GM10266 (cell line): ENCODE measurements around the gene ASB1.

Experiments
- DNase-seq: peaks from one replicate; pipeline ENCODE4 v3.0.0; 2012; ENCODE audit errors: extremely low spot score
- TF ChIP-seq, protein P1 (sequence below): IDR thresholded peaks from 2 replicates; pipeline ENCODE4 v1.5.1; 2012; ENCODE audit warnings: mild to moderate bottlenecking, low read depth; ENCODE audit not compliant: control insufficient read depth, insufficient read depth; ENCODE audit errors: missing control alignments

The ASB1 gene

DNA sequence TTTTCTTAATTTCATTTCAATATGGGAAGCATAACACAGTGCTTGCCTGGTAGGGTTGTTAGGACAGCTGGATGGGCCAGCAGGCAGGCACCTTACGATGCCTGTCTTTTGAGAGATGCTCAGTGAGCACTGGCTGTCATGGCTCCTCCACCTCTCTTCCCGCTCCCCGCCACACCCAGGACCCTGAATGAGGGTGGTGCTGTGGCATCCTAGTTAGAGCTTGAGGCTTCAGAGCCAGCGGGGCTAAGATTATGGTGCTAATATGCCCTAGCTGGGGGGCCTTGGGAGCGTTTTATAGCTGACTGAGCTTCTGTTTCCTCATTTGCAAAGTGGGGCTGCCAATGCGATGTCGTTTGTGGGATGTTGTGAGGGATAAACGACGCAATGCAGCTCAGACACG is 37.7 kb downstream of the ASB1 start:
- DNase-seq = no peak
- TF ChIP-seq, protein P1, sequence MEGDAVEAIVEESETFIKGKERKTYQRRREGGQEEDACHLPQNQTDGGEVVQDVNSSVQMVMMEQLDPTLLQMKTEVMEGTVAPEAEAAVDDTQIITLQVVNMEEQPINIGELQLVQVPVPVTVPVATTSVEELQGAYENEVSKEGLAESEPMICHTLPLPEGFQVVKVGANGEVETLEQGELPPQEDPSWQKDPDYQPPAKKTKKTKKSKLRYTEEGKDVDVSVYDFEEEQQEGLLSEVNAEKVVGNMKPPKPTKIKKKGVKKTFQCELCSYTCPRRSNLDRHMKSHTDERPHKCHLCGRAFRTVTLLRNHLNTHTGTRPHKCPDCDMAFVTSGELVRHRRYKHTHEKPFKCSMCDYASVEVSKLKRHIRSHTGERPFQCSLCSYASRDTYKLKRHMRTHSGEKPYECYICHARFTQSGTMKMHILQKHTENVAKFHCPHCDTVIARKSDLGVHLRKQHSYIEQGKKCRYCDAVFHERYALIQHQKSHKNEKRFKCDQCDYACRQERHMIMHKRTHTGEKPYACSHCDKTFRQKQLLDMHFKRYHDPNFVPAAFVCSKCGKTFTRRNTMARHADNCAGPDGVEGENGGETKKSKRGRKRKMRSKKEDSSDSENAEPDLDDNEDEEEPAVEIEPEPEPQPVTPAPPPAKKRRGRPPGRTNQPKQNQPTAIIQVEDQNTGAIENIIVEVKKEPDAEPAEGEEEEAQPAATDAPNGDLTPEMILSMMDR = no peak

DNA sequence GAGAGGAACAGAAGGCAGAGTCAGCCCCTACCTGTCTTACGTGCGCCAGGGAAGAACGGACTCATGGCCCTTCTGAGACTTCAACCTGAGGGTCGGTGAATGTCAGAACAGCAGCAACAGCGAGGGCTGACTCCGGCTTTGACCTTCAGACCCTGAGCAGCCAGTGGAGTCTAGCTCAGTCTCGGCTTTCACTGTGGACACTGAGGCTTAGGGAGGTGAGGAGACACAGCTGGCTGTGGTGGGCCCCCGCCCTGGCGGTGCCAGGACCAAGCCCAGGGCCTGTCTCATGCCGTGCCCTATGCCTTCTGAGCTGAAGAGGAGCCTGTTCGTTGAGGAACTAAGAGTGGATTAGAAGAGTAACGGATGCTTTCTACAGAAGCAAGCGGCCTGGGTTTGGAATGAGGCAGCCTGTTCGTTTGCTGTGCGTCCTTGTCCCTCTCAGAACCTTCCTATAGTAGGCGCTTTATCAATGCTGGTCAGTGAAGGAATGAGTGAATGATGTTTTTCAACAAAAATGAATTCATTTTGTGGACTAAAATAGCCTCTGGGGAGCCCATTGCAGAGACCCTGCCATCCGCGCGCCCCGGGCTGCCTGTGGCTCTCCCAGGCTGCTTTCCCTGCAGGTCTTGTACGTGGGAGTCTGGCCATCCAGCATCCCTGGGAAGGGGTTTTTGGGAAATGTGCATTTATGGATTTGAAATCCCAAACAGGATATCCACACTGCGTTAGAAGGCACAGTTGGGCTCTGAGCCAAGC is 38.9 kb downstream of the ASB1 start:
- no peak for DNase-seq
- TF ChIP-seq, protein P1 = no peak

DNA sequence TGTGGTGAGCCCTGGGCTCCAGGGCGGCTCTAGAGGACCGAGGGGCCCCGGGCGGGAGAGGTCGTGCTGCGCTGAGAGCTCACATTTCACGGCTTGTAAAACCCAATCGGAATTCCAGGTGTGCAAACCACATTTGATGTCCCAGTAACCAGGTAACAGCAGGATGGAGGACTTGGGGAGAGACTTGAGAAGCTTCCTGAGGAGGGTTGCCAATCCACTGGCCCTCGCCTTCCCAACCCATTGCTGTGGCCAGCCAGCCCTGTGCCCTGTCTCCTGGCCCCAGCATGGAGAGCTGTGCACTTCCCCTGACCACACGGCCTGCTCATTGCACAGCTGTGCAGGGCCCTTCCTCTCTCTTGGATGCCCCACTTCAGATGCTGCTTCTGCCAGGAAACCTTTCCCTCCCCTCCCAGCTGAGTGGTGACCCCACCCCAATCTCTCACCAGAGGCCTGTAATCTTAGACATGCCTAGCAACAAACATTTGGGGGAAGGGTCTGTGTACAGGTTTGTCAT is 39.6 kb downstream of the ASB1 start:
- TF ChIP-seq, protein P1 = no peak
- no peak for DNase-seq

DNA sequence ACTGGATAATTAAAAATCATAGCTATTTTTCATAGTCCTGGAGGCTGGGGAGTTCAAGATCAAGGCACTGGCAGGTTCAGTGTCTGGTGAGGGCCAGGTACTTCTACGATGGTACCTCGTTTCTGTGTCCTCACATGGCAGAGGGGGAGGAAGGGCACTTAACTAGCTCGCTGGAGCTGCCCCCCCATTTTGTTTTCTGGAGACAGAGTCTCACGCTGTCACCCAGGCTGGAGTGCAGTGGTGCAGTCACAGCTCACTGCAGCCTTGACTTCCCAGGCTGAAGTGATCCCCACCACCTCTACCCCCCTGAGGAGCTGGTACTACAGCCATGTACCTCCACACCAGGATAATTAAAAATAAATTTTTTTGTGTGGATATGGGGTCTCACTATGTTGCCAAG is 40.3 kb downstream of the ASB1 start:
- TF ChIP-seq, protein P1 = no peak
- no peak for DNase-seq

DNA sequence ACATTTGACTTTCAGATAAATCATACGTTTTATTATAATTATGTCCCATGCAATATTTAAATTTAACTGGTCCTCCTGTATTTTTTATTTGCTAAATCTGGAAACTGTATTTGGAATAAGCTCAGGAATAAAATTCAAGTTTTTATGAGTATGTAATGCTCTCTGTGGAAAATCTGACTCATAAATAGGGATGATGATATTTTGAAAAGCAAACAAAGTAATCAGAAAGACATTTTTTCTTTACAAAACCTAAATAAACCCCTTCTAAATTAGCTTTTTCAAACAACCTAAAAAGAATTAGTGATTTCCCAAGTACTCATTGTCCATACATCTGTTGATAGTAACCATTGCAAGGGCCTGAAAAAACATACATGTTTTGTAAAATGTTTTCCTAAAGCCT is 41.1 kb downstream of the ASB1 start:
- TF ChIP-seq, protein P1 = no peak
- DNase-seq = no peak

DNA sequence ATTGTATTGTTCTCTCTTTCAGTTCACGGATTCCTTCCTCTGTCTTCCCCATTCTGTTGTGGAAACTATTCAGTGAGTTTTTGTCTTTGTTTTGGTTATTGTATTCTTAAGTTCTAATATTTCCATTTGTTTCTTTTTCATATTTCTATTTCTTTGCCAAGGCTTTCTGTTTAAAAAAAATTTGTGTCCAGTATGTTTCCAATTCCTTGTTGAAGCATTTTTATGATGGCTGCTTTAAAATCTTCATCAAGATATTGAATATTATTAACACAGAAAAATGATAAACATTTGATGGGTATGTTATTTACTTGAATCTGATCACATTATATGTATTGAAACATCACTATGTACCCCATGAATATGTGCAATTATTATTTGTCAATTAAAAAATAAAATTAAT is 42.4 kb downstream of the ASB1 start:
- DNase-seq = no peak
- TF ChIP-seq, protein P1 = no peak

DNA sequence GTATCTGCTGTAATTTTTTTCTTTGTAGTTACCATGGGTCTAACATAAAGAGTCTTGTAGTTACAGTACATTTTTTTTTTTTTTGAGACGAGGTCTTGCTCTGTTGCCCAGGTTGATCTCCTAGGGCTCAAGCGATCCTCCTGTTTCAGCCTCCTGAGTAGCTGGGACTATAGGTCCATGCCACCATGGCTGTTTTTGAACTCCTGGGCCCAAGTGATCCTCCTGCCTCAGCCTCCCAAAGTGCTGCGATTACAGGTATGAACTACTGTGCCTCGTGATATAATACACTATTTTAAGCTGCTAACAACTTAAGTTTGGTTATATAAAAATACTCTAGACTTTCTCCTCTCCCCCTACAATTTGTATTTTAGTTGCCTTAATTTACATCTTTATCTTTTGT is 46.3 kb downstream of the ASB1 start:
- no peak for DNase-seq

More for the DNA sequence above, 46.3 kb downstream of the ASB1 start:
- TF ChIP-seq, protein P1 = no peak
